GM18502 (cell line): Measurements from ENCODE around the gene MYBL2.

Source experiments
- ATAC-seq: cut with Tn5 transposase; IDR thresholded peaks from one replicate; pipeline ENCODE4 v1.9.1; 2021; ENCODE audit warnings: mild to moderate bottlenecking; ENCODE audit not compliant: unreplicated experiment, poor library complexity

The MYBL2 gene

DNA sequence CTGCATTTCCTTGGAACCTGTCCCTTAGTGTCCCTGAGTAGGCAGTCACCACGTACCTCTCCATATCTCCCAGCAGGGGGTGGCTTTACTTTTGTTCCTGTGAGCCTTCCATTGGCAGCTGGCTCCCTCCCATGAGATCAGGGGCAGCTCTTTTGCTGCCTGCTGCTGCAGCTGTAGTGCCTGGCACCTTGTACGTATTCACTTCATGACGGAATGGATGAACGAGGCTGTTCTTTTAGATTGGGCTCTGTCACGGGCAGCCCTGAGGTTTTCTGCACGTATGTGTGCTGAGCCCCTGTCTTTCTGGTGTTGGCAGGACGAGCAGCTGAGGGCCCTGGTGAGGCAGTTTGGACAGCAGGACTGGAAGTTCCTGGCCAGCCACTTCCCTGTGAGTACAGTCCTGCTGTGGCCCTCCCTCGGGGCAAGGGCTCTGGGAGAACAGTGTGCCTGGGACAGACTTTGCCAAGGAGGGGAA lies 14.6 kb downstream of the MYBL2 start:
- peak; percentile 22 for ATAC-seq

DNA sequence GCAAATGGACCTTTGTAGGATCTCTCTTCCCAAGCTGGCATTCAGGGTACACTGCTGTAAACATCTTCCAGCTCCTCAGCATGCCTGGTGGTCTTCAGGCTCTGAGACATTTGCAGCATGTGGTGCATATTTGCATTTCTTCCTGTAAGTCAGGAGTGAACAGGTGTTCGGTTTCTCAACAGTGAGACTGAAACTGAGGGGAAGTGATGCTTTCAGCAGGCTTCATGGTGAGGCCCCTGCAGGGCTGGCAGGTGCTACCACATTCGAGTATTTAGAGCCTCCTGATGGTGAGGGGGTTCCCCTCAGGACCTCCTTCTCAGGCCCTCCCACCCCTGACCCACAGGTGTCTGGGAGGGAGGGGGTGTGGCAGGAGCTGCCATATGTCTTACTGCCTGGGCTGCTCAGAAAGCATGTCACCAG lies 15.1 kb downstream of the MYBL2 start:
- peak; percentile 89 for ATAC-seq

DNA sequence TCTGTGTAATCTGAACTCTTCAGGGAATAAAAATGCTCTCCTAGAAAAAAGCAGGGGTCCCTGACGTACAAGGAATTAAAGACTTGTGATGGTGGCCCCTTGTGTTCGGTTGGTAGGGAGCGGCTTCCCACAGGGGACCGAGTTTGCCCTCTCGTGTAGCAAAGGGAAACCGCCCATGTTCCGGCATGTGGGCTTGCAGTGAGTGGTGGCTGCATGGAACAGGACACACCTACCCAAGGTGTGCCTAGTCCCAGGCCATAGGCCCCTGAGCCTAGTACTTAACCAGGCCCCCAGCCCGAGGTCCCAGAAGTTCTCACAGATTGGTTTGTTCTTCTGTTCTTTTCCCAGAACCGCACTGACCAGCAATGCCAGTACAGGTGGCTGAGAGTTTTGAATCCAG lies 15.5 kb downstream of the MYBL2 start:
- ATAC-seq, result peak; percentile 41

DNA sequence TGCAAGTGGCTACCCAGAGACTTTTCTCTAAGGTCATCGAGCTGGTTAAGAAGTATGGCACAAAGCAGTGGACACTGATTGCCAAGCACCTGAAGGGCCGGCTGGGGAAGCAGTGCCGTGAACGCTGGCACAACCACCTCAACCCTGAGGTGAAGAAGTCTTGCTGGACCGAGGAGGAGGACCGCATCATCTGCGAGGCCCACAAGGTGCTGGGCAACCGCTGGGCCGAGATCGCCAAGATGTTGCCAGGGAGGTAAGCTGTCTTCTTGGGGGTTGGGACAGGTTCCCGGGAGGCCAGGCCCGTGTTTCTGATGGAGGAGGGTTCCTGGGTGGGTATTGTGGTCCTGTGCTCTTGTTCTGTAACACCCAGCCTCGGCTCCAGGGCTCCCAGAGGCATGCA lies 19.9 kb downstream of the MYBL2 start:
- no peak for ATAC-seq

DNA sequence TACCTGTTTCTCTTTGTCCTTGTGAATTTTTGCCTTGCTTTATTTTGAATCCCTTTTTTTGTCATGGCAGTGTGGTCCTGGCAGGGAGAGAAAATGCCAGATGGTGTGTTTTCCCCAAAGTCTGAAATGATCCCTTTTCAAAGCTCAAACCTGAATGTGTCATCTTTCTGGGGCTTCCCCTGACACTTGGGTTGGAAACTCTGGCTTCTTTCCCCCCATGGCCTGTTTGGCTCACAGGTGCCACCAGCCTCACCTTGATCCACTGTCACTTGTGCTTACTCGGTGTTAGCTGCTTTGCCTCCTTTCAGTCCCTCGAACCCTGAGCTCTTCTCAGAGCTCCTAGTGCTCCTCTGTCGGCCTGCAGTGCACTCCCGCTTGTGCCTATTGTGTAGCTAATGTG lies 22.3 kb downstream of the MYBL2 start:
- ATAC-seq, result no peak

DNA sequence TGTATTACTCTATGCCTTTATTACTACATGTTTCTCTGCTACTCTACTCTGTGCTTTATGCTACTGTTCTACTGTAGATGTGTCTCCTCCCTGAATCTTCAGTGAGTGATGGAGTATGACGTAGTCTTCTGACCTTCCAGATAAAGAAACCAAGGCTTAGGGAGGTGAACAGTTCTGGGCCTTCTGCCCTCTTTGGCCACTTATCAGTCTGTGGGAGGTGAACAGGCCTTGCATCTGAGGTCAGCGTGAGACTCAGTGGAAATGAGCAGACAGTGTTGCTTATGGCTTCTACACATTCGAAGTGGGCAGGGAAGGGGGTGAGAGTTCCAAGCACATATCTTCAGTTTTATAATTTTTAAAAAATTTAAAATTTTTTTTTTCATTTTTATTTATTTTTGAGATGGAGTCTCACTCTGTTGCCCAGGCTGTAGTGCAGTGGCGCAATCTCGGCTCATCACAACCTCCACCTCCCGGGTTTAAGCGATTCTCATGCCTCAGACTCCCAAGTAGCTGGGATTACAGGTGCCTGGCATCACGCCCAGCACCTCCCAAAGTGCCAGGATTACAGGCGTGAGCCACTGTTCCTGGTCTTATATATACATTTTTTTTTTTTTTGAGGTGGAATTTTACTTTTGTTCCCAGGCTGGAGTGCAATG lies 24.2 kb downstream of the MYBL2 start:
- ATAC-seq, result no peak

DNA sequence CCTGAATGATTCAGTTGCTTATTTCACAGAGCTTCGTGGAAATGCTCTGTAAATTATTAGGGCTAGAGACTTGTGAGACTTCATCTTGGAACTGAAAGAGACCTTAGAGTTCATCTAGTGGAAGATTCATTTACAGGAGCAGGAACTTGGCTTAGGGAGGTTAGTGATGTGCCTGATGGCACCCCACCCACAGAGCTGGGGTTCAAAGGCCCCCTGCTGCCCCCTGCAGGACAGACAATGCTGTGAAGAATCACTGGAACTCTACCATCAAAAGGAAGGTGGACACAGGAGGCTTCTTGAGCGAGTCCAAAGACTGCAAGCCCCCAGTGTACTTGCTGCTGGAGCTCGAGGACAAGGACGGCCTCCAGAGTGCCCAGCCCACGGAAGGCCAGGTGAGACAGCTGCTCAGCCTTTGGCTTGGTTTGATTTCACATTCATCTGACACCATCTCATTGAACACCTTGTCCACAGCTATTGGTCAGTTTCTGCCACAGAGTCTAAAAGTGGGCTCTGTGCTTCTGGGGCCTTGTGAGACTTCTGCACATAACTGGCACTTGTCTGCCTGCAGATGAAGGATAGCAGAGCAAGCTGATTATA lies 25.1 kb downstream of the MYBL2 start:
- ATAC-seq, result no peak

DNA sequence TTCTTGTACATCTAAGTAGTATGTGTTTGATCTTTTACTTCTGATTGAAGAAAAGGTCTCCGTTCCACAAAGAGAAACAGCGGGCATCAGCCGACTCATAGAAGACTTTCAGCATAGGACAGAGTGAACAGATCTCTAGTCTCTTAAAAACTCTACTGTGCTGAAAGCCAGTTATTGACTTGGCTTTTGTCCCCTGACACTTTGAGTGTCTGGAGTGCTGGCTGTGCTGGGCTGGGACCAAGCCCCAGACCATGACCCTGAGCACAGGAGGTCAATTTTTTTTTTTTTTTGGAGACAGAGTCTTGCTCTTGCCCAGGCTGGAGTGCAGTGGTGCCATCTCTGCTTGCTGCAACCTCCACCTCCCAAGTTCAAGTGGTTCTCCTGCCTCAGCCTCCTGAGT lies 27.8 kb downstream of the MYBL2 start:
- ATAC-seq, result no peak

DNA sequence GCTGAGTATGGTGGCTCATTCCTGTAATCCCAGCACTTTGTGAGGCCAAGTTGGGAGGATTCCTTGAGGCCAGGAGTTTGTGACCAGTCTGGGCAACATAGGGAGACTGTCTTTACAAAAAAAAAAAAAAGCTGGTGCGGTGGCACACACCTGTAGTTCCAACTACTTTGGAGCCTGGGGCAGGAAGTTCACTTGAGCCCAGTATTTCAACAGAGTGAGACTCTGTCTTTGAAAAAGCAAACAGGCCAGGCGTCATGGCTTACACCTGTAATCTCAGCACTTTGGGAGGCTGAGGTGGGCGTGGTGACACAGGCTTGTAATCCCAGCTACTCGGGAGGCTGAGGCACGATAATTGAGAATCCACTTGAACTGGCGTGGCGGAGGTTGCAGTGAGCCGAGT lies 28.7 kb downstream of the MYBL2 start:
- ATAC-seq, result no peak

DNA sequence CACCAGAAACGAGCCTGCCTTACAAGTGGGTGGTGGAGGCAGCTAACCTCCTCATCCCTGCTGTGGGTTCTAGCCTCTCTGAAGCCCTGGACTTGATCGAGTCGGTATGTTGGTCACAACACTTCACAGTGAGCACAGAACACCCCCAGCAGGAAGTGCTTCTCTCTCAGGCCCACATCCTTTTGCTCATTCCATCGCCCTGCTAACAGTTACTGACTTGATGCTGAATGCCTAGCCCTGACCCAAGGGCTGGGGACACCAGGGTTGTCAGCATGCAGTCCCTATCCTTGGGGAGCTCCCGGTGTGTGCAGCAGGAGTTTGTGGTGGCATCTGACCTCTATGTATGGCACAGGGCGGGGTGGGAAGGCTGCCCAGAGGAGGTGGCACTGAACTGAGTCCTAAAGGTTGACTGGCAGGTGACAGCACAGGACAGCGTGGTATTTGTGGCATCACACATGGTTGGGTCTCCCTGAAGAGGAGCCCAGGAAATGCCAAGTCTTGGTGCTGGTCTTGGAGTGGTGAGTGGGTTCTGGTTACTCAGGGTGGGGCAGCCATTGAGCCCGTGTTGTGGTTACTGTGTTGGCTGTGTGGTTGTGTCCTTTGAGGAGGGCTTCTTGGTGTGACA lies 33.1 kb downstream of the MYBL2 start:
- no peak for ATAC-seq

DNA sequence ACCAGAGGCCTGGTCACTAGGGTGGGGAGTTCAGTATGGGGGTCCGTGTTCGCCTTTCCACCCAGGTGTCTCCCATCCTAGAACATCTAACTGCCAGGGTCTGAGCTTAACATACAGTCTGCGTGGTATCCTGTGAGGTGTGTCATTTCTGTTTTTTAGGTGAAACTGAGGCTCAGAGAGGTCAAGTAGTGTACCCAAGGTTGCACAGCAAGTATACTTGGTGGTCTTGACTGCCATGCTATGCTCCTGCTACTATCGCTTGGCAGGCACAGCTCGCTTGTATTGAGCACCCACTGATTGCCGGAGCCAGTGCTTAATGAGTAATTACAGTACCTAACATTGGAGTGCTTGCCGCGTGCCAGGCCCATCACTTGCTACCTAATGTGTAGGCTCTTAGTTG lies 33.7 kb downstream of the MYBL2 start:
- no peak for ATAC-seq

DNA sequence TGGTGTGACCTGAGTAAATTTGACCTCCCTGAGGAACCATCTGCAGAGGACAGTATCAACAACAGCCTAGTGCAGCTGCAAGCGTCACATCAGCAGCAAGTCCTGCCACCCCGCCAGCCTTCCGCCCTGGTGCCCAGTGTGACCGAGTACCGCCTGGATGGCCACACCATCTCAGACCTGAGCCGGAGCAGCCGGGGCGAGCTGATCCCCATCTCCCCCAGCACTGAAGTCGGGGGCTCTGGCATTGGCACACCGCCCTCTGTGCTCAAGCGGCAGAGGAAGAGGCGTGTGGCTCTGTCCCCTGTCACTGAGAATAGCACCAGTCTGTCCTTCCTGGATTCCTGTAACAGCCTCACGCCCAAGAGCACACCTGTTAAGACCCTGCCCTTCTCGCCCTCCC lies 35.6 kb downstream of the MYBL2 start:
- no peak for ATAC-seq

DNA sequence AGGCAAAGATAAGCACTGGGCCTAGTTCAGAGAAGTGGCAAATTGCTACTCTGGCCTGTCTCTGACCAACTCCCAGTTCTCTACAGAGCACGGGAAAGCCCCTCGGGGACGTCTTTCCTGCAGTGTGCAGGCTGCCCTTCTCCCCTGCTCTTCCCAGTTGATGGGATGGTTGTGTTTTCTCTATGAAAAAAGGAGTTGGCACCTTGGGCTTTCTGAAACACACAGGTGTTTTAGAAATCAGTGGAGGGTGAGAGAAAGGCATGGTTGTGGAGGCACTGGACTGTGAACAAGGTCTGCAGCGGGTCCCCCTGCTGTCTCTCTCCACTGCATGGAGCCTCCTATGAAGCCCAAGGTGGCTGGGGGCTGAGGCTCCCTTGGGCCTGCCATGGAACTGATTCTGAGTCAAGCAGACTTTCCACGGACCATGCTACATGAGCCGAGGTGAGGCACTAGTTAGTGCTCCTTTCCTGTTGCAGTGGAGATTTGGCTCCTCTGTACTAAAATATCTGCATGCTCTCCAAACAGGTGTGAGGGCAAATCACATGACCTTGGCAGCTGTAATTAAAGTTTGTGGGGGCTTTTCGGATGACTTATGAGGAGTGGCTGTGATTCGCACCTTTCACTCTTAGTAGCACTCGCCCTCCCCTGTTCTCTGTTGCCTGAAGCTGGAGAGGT lies 43.6 kb downstream of the MYBL2 start:
- peak; percentile 55 for ATAC-seq

DNA sequence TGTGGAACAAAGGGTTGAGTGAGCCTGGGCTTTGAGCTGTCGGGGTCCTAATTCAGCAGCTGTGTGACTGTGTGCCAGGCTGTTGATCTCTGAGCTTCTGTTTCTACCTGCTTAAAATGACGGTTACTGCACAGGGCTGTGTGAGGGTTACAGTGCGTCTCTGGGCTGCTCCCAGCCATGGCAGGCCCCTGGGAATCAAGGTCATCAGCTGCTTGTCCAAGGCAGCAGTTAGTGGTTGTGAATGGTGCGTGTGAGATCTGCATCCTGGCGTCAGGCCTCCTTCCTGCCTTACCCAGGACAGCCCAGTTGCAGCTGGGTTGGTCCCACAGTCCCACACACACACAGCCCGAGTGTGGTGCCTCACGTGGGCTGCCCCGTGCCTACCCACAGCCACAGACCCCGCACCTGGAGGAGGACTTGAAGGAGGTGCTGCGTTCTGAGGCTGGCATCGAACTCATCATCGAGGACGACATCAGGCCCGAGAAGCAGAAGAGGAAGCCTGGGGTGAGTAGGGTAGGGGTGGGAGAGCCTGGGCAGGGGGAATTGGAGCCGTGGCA lies 44.3 kb downstream of the MYBL2 start:
- peak; percentile 8 for ATAC-seq

DNA sequence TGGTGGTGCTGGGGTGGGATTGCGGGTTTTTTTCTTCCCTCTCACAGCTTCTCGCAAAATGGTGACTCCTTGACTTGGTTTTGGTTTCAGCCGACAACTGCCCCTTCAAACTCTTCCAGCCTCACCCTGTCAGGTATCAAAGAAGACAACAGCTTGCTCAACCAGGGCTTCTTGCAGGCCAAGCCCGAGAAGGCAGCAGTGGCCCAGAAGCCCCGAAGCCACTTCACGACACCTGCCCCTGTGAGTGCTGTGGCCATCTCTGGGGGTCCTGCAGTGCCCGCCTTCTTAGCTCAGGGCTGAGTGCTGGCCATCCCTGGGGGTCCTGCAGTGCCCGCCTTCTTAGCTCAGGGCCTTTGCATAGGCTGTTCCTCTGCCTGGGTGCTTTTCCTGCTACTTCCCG lies 48.1 kb downstream of the MYBL2 start:
- no peak for ATAC-seq

DNA sequence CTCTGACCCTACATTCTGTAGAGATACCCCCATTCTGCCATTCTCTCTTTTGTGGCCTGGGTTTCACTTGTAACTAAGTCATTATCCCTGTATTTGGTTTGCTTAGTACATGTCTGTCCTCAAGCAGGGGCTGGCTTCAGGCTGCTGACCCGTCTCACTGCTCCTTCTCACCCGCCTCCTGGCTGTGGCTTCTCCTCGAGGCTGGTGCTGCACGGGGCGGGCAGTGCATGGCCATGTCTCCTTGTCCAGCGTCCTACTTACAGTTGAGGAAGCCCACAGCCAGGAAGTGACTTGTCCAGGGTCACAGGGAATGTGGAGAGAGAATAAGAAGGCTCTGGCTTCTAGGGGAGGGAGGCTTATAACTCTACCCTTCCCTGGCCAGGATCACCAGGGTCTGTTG lies 48.6 kb downstream of the MYBL2 start:
- no peak for ATAC-seq

DNA sequence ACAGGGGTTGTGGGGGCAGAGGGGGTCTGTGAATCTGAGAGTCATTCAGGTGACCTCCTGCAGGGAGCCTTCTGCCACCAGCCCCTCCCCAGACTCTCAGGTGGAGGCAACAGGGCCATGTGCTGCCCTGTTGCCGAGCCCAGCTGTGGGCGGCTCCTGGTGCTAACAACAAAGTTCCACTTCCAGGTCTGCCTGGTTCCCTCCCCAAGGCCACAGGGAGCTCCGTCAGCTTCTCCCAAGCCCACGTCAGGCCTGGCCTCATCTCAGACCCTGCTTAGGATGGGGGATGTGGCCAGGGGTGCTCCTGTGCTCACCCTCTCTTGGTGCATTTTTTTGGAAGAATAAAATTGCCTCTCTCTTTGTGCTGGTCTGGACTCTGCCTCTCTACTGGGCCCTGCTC lies 49.2 kb downstream of the MYBL2 start:
- no peak for ATAC-seq

DNA sequence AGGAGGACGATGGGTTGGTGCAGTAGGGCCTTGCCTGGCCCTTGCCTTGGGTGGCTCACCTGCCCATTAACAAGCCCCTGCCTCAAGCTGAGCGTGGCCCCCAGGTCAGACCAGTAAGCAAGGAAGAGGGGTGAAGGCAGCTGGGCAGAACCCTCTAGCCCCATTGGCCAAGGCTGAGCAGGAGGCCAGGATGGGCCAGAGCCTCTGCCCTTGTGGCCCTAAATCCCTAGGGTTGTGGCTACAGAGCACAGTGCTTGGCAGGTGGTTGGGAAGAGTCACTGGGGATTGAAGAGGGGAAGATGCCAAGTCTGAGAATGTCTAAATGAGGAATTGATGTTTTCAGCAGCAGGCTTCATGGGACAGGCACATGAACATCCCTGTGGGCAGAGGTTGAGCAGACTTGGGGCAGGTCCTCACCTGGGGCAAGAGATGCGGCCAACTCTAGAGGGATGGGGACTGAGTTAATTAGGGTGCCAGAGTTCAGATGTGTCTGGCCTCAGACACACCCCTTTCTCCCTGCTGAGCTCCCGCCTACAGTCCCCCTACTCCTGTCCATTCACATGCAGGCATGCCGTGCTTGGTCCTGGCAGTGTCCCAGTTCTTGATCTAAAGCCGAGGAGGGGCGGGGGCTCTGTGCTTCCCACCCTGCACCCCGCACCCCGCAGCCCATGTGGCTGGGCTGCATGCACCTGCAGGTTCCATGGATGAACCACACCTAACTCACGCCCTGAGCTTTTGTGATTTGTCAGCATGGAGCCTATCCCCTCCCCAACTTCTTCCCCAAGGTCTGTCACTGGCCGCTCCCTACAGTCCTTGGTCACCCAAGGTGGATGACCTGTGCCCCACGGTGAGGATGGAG lies 50.1 kb downstream of the MYBL2 start:
- ATAC-seq, result no peak

DNA sequence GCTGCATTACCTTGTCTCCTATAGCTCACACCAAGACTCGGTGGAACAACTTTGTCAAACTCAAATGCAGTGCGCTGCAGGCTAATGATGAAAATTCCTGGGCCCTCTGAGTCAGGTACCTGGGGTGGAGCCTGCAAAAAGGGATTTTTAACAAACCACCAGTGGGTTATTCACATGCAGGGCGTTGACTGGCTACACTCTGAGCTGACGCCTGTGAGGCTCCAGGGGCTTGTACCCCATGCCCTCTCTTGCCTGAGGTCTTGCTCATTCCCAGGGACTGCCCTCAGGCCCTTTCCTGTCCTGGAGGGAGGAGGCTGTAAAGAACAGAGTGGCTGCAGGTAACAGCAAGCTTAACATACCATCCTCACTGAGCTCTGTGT lies 50.7 kb downstream of the MYBL2 start:
- no peak for ATAC-seq

DNA sequence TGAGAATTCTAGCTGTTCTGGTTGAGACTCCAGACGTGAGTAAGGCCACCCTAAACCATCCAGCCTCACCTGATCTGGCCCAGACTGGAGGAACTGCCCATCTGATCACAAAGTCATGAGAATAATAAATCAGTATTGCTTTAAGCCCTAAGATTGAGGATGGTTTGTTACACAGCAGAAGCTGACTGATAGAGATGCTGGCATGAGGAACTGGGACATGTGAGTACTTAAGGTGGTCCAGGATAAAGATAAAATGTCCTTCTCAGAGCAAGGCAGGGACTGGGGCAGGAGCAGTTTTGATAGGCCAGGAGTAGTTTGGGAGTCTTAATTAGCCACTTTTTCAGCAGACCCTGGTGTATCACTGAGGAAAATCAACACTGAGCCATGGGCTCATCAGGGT lies 53.1 kb downstream of the MYBL2 start:
- no peak for ATAC-seq
